GM12878 (cell line): ENCODE results near the gene SLAMF8. TPM values are rescaled to one million over a fixed set of nuclear protein-coding genes. Genes with fewer than 3 reads are reported as not detected.

Experiments
- ATAC-seq: fragments of 200-7000 bp; cut with Tn5 transposase; 3 replicates; pipeline ENCODE4 v1.9.1; 2020; ENCODE audit warnings: mild to moderate bottlenecking, moderate library complexity
- BruUV-seq: library from RNA; stranded (reverse); fragments of 400-500 nt; replicated peaks from 2 replicates; lab custom pipeline; 2021; lab: Mats Ljungman, UMichigan
- CTCF ChIA-PET: fragments of 300-600 bp; sonication (Branson Sonifier 250); formaldehyde crosslinking; extraction: SDS; loops from one replicate; lab custom pipeline; 2021; ENCODE audit warnings: inconsistent platforms; lab: Yijun Ruan, JAX
- POLR2A ChIA-PET: fragments of 350-600 bp; formaldehyde crosslinking; extraction: SDS; loops from one replicate; lab custom pipeline; 2021; ENCODE audit warnings: inconsistent platforms; lab: Charles Lee
- RAD21 ChIA-PET: fragments of 300-600 bp; sonication (Branson Sonifier 250); formaldehyde crosslinking; loops from one replicate; lab custom pipeline; 2023; ENCODE audit warnings: antibody characterized with exemption; ENCODE audit not compliant: unreplicated experiment; lab: Charles Lee
- SMC1A ChIA-PET: fragments of 300-600 bp; sonication (Branson Sonifier 250); formaldehyde crosslinking; loops from one replicate; lab custom pipeline; 2023; ENCODE audit not compliant: unreplicated experiment, uncharacterized antibody; lab: Charles Lee
- DNase-seq: peaks from one replicate; pipeline ENCODE4 v3.0.0-alpha.2; 2011; ENCODE audit warnings: low read depth, low spot score
- FAIRE-seq: peaks from 3 replicates; lab custom pipeline; 2011; peaks lifted over from hg19 to GRCh38; lab: Jason Lieb, UNC
- H2AFZ ChIP-seq: 2 replicates; pipeline ENCODE4 v1.6.0; 2011; ENCODE audit warnings: low read depth, low read length, control low read depth; ENCODE audit not compliant: control insufficient read depth
- H3K27ac ChIP-seq: 2 replicates; pipeline ENCODE4 v1.5.1; 2011; ENCODE audit warnings: control low read depth; ENCODE audit not compliant: control insufficient read depth, insufficient read depth
- H3K27me3 ChIP-seq, 2 experiments: replicated peaks in 1 of 2; 2 replicates each; pipeline versions ENCODE4 v1.6.0 to v1.6.1; 2011; ENCODE audit warnings: low read length in 1 of 2; ENCODE audit not compliant: control insufficient read depth in 2 of 2, insufficient read depth in 2 of 2
- H3K36me3 ChIP-seq, 2 experiments: 2 replicates each; pipeline ENCODE4 v1.5.1; 2011; ENCODE audit warnings: low read length in 1 of 2; ENCODE audit not compliant: control insufficient read depth in 2 of 2, insufficient read depth in 2 of 2
- H3K4me1 ChIP-seq: 2 replicates; pipeline ENCODE4 v1.6.1; 2011; ENCODE audit warnings: mild to moderate bottlenecking, low read length, moderate library complexity, mixed read lengths; ENCODE audit not compliant: control insufficient read depth, insufficient read depth
- H3K4me2 ChIP-seq: 2 replicates; pipeline ENCODE4 v1.6.0; 2011; ENCODE audit warnings: control low read depth; ENCODE audit not compliant: control insufficient read depth, insufficient read depth
- H3K4me3 ChIP-seq: fragments of 200-600 bp; sonication (generic); 2 replicates; pipeline ENCODE4 v1.5.1; 2016
- H3K79me2 ChIP-seq: 2 replicates; pipeline ENCODE4 v1.6.0; 2011; ENCODE audit warnings: low read length; ENCODE audit not compliant: control insufficient read depth, insufficient read depth
- H3K9ac ChIP-seq: 2 replicates; pipeline ENCODE4 v1.8.0; 2011; ENCODE audit warnings: low read length, control low read depth, mixed read lengths; ENCODE audit not compliant: control insufficient read depth, insufficient read depth
- H3K9me3 ChIP-seq: replicated peaks from 3 replicates; pipeline ENCODE4 v1.5.1; 2011; ENCODE audit warnings: mild to moderate bottlenecking, low read length; ENCODE audit not compliant: control insufficient read depth, insufficient read depth
- H4K20me1 ChIP-seq: 2 replicates; pipeline ENCODE4 v1.6.0; 2011; ENCODE audit not compliant: control insufficient read depth, insufficient read depth
- CHD1 ChIP-seq: IDR thresholded peaks from 2 replicates; pipeline ENCODE4 v1.6.1; 2012; ENCODE audit warnings: low read depth, low read length, improper control_type of control experiment
- EED ChIP-seq: sonication (generic); IDR thresholded peaks from 2 replicates; pipeline ENCODE4 v1.6.1; 2016; ENCODE audit warnings: antibody characterized with exemption, low read depth
- KDM1A ChIP-seq: fragments of 200-600 bp; sonication (generic); IDR thresholded peaks from 2 replicates; pipeline ENCODE4 v1.6.1; 2016; ENCODE audit warnings: borderline replicate concordance
- NBN ChIP-seq: fragments of 450-650 bp; IDR thresholded peaks from 2 replicates; pipeline ENCODE4 v1.6.1; 2016
- PAX8 ChIP-seq: fragments of 450-650 bp; IDR thresholded peaks from 2 replicates; pipeline ENCODE4 v1.6.1; 2017; ENCODE audit warnings: mild to moderate bottlenecking, moderate library complexity
- PBX3 ChIP-seq: IDR thresholded peaks from 2 replicates; pipeline ENCODE4 v1.6.1; 2011; ENCODE audit warnings: mild to moderate bottlenecking, low read depth, low read length, moderate library complexity; ENCODE audit not compliant: insufficient replicate concordance
- POU2F2 ChIP-seq: IDR thresholded peaks from 3 replicates; pipeline ENCODE4 v1.6.1; 2011; ENCODE audit warnings: low read depth, mild to moderate bottlenecking, low read length, borderline replicate concordance
- RELA ChIP-seq: fragments of 450-650 bp; IDR thresholded peaks from 2 replicates; pipeline ENCODE4 v1.8.0; 2014; ENCODE audit warnings: borderline replicate concordance; ENCODE audit not compliant: partially characterized antibody
- SMAD1 ChIP-seq: fragments of 450-650 bp; IDR thresholded peaks from 2 replicates; pipeline ENCODE4 v1.6.1; 2018; ENCODE audit warnings: mild to moderate bottlenecking, low read depth; ENCODE audit not compliant: partially characterized antibody
- SP1 ChIP-seq: IDR thresholded peaks from one replicate; pipeline ENCODE4 v1.6.1; 2011; ENCODE audit warnings: low read depth, low read length
- TCF12 ChIP-seq: IDR thresholded peaks from 2 replicates; pipeline ENCODE4 v1.6.1; 2011; ENCODE audit warnings: low read depth, mild to moderate bottlenecking, low read length
- ZBED1 ChIP-seq: IDR thresholded peaks from 2 replicates; pipeline ENCODE4 v1.6.1; 2016; ENCODE audit warnings: borderline replicate concordance
- ZNF622 ChIP-seq: fragments of 450-650 bp; IDR thresholded peaks from 2 replicates; pipeline ENCODE4 v1.6.1; 2017; ENCODE audit warnings: mild to moderate bottlenecking, inconsistent platforms
- WGBS: methylation state at CpG from one replicate; pipeline ENCODE4 v1.1.6; 2016; ENCODE audit warnings: low lambda C conversion rate; ENCODE audit not compliant: insufficient replicate concordance, insufficient coverage; ENCODE audit errors: missing lambda C conversion rate; 5-methylcytosine and 5-hydroxymethylcytosine counted together
- in situ Hi-C: fragments of 300-500 bp; cut with MboI; formaldehyde crosslinking; loops from 9 replicates; pipeline ENCODE4 v1.14.3; 2018; ENCODE audit warnings: mixed read lengths
- intact Hi-C: fragments of 100-400 bp; cut with micrococcal nuclease; formaldehyde crosslinking; loops from one replicate; pipeline ENCODE4 v1.14.2; 2022; ENCODE audit not compliant: unreplicated experiment
- polyA plus RNA-seq, 11 experiments: library from polyadenylated mRNA; depleted of rRNA in 4 of 11; unstranded in 6 of 11; stranded (reverse) in 5 of 11; fragments of >200 nt; fragmentation: Nextera tagmentation in 4 of 11; fragmentation: Illumina TruSeq in 1 of 11; extraction: Ambion mirVana in 4 of 11; extraction: Trizol in 1 of 11; gene quantifications; 1 replicate in 1 of 11; 2 replicates in 10 of 11; pipeline versions ENCODE4 v1.2.1 to v1.2.3, GENCODE V29; 2011 to 2016; ENCODE audit warnings: inconsistent platforms in 2 of 11, missing spikeins in 2 of 11, low read depth in 1 of 11
- total RNA-seq, 4 experiments: library from RNA; depleted of rRNA in 3 of 4; stranded (reverse); fragments of >200 nt in 3 of 4; fragmentation: Illumina TruSeq in 1 of 4; extraction: Trizol in 1 of 4; gene quantifications; 2 replicates each; pipeline versions ENCODE4 v1.2.1 to v1.2.3, GENCODE V29; 2013 to 2021
- TF ChIP-seq, protein P1 (sequence below): fragments of 450-650 bp; IDR thresholded peaks from 2 replicates; pipeline ENCODE4 v1.6.1; 2016; ENCODE audit warnings: mild to moderate bottlenecking, moderate library complexity, borderline replicate concordance

Gene SLAMF8
- total and polyA plus RNA-seq, 10 of the 15 experiments (the other 5 are each of a cell fraction or from before 2014, with no cell fraction given) = 0.04 to 0.69 (median 0.10) TPM; not detected in 3

DNA sequence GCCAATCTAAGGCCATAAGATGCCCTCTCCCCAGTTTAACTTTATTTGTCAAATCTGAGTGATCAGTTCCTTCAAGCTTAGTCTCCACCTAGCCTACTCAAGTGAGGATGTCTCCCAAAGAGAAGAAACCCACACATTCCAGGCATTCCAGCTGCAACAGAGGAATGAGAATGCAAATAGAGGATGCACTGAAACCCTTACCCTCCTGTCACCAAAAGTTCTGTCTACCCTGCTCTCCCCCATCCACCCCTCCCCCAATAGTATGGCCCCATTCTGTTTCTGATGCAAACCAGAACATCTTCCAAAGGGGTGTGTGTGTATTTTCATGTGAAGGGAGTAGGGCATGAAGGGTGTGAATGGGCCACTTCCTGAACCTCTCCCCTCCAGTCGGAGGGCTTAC, 42.9 kb upstream of the SLAMF8 start:
- ChIA-PET SMC1A (interaction anchor here (1.1 kb wide), 1 partner anchor 105 kb away, joined by 3 read pairs; no protein-coding TSS in a partner anchor), POLR2A (no interaction called here), CTCF (interaction anchor here (0.8 to 4.0 kb wide), 3 partner anchors 15 to 224 kb away, joined by 3 to 17 read pairs (median 4); no protein-coding TSS in a partner anchor), RAD21 (no interaction called here)
- H3K27ac ChIP-seq = no peak overlapping the region
- in situ Hi-C loops (no loop called here), intact Hi-C loops (loop anchor here (5.0 kb wide), 1 partner anchor 44 kb away; the partner anchor contains the start of gene SLAMF8)
- H3K36me3 ChIP-seq = no peaks in the 10 kb centered on the region
- no peaks in the 10 kb centered on the region for H3K9me3 ChIP-seq
- H4K20me1 ChIP-seq = no peaks in the 10 kb centered on the region
- no peak overlapping the region for H3K4me2 ChIP-seq
- H2AFZ ChIP-seq = no peak overlapping the region
- H3K4me1 ChIP-seq = no peaks in the 10 kb centered on the region
- H3K79me2 ChIP-seq = no peaks in the 10 kb centered on the region
- no peak overlapping the region for H3K4me3 ChIP-seq
- 82% methylated on average over 1 of the region's 1 CpG for WGBS
- no peaks in the 10 kb centered on the region for H3K27me3 ChIP-seq
- H3K9ac ChIP-seq = no peak overlapping the region
- ATAC-seq = no peak
- no peak for DNase-seq
- TF ChIP-seq PAX8 (no peak), ZBED1 (no peak), POU2F2 (no peak), ZNF622 (no peak), PBX3 (no peak), SMAD1 (no peak), SP1 (no peak), CHD1 (no peak), EED (no peak), TCF12 (no peak), NBN (no peak), KDM1A (no peak), RELA (no peak)
- TF ChIP-seq, protein P1, sequence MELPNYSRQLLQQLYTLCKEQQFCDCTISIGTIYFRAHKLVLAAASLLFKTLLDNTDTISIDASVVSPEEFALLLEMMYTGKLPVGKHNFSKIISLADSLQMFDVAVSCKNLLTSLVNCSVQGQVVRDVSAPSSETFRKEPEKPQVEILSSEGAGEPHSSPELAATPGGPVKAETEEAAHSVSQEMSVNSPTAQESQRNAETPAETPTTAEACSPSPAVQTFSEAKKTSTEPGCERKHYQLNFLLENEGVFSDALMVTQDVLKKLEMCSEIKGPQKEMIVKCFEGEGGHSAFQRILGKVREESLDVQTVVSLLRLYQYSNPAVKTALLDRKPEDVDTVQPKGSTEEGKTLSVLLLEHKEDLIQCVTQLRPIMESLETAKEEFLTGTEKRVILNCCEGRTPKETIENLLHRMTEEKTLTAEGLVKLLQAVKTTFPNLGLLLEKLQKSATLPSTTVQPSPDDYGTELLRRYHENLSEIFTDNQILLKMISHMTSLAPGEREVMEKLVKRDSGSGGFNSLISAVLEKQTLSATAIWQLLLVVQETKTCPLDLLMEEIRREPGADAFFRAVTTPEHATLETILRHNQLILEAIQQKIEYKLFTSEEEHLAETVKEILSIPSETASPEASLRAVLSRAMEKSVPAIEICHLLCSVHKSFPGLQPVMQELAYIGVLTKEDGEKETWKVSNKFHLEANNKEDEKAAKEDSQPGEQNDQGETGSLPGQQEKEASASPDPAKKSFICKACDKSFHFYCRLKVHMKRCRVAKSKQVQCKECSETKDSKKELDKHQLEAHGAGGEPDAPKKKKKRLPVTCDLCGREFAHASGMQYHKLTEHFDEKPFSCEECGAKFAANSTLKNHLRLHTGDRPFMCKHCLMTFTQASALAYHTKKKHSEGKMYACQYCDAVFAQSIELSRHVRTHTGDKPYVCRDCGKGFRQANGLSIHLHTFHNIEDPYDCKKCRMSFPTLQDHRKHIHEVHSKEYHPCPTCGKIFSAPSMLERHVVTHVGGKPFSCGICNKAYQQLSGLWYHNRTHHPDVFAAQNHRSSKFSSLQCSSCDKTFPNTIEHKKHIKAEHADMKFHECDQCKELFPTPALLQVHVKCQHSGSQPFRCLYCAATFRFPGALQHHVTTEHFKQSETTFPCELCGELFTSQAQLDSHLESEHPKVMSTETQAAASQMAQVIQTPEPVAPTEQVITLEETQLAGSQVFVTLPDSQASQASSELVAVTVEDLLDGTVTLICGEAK = no peak
- FAIRE-seq = no peak
- BruUV-seq = no TSS peak
